Naive B cell (primary cell): ENCODE results near the gene CPOX. TPM values are rescaled to one million over a fixed set of nuclear protein-coding genes. Genes with fewer than 3 reads are reported as not detected.
A peak's percentile ranks its signal among the peaks of the same experiment; 100 is the strongest.
"Not testable (repeated sequence)": the region's sequence is repeated elsewhere in the genome, so short reads cannot be mapped to it uniquely, and the experiment has no call there.

Experiments
- ATAC-seq, 2 donors: fragments of 150-1000 bp; cut with Tn5 transposase; 2 replicates each; pipeline ENCODE4 v1.10.0; 2021; ENCODE audit warnings: low read depth in 2 of 2, mild to moderate bottlenecking in 2 of 2, moderate library complexity in 2 of 2
- DNase-seq: peaks from one replicate; pipeline ENCODE4 v3.0.0; 2022
- H3K27ac Mint-ChIP-seq, 6 donors: one replicate each; pipeline ENCODE4 v1.8.0; 2020 to 2022; ENCODE audit warnings: mild to moderate bottlenecking in 6 of 6, mixed read lengths in 6 of 6, moderate library complexity in 5 of 6, inconsistent platforms in 2 of 6
- H3K27me3 Mint-ChIP-seq, 3 donors: one replicate each; pipeline ENCODE4 v1.8.0; 2021 to 2022; ENCODE audit warnings: mixed read lengths in 3 of 3, mild to moderate bottlenecking in 1 of 3
- H3K36me3 Mint-ChIP-seq, 2 donors: one replicate each; pipeline ENCODE4 v1.8.0; 2020 to 2022; ENCODE audit warnings: mixed read lengths in 2 of 2, inconsistent platforms in 1 of 2, mild to moderate bottlenecking in 1 of 2
- H3K4me1 Mint-ChIP-seq, 3 donors: one replicate each; pipeline ENCODE4 v1.8.0; 2020 to 2022; ENCODE audit warnings: mixed read lengths in 3 of 3, inconsistent platforms in 1 of 3, mild to moderate bottlenecking in 1 of 3, moderate library complexity in 1 of 3
- H3K4me3 Mint-ChIP-seq, 8 donors: one replicate each; pipeline ENCODE4 v1.8.0; 2020 to 2022; ENCODE audit warnings: mild to moderate bottlenecking in 8 of 8, mixed read lengths in 8 of 8, moderate library complexity in 8 of 8, inconsistent platforms in 2 of 8
- H3K9me3 Mint-ChIP-seq, 7 donors: one replicate each; pipeline ENCODE4 v1.8.0; 2020 to 2022; ENCODE audit warnings: mixed read lengths in 7 of 7, mild to moderate bottlenecking in 5 of 7, inconsistent platforms in 2 of 7, moderate library complexity in 1 of 7
- polyA plus RNA-seq, 6 donors: library from polyadenylated mRNA; unstranded; fragments of 300-500 nt; fragmentation: Illumina TruSeq; gene quantifications; one replicate each; pipeline ENCODE4 v1.2.3, GENCODE V29; 2021; ENCODE audit warnings: low read depth in 6 of 6

The CPOX gene
- polyA plus RNA-seq, 6 donors from 2014 or later: 1.9 to 3.5 (median 2.4) TPM

GRCh38 chr3:98565237-98565643, 28.2 kb downstream of the CPOX start:
- H3K9me3 Mint-ChIP-seq: no peaks in the 10 kb centered on the region
- no peak overlapping the region for H3K27ac Mint-ChIP-seq
- no peak for DNase-seq
- no peak for ATAC-seq
- H3K27me3 Mint-ChIP-seq: no peaks in the 10 kb centered on the region
- H3K4me1 Mint-ChIP-seq: peaks cover 4 to 10% (median 4%) of the 10 kb centered on the region in 3 donors
- no peak overlapping the region for H3K4me3 Mint-ChIP-seq
- no peaks in the 10 kb centered on the region for H3K36me3 Mint-ChIP-seq

DNA sequence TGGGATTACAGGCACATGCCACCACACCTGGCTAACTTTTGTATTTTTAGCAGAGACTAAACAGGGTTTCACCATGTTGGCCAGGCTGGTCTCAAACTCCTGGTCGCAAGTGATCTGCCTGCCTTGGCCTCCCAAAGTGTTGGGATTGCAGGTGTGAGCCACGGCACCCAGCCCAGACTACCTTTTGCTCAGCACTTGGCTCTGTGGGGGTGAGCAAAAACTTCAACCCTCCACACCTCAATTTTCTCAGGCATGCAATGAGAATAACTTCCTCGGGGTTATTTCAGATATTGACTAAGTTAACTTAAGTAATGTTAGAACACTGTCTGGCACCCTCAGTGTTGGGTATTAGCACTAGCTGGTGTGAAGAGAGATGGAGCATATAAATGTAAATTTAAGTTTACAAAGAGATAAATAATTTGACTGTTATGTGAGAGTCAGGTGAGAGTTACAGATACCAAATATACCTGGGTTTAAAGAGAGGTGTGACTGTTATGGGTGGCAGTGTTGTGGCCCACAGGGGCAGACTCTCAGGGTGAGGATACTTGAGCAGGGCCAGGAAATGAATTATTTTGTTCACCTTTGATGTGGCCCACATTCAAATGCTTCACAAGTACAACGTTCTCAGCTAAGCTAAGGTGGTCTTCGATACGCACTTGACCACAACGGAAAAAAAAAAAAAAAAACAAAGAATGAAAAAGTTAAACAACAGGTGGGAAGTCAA, 29.0 kb downstream of the CPOX start:
- H3K27ac Mint-ChIP-seq: peak overlapping the region in 4 of 6 donors; percentile 16 to 76 (median 60)
- H3K9me3 Mint-ChIP-seq: no peaks in the 10 kb centered on the region
- peaks cover 4 to 10% (median 4%) of the 10 kb centered on the region in 3 donors for H3K4me1 Mint-ChIP-seq
- DNase-seq (no peak), ATAC-seq (peak in 1 of 2 donors; percentile 25)
- H3K4me3 Mint-ChIP-seq: no peak overlapping the region
- H3K27me3 Mint-ChIP-seq: peaks cover 0 to 5% (median 0%) of the 10 kb centered on the region in 3 donors
- no peaks in the 10 kb centered on the region for H3K36me3 Mint-ChIP-seq

DNA sequence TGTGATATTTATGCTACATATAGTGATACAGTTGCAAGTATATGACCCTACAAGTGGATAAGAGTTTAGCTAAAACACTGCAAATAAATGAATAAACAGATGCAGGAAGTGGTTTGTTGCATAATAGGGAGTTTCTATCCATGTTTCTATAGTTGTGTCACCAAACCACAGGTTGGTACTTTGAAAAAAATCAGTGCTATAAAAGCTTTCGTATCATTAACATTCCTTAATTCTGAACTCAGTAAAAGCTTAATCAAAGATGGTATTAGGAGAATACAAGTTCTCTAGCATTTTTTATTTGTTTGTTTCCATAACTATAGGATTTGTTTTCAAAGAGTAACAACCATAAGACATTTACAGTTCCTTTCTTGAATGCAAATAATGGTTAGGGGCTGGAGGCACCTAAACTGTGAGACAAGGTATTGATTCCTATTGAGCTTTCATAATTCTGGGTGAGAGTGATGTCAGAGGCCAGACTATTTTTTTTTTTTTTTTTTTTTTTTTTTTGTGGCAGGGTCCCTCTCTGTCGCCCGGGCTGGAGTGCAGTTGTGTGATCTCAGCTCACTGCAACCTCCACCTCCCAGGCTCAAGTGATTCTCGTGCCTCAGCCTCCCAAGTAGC, 29.6 kb downstream of the CPOX start:
- no peak for DNase-seq
- Mint-ChIP-seq H3K9me3 (peaks cover 0 to 1% (median 0%) of the 10 kb centered on the region in 7 donors), H3K27me3 (peaks cover 0 to 11% (median 0%) of the 10 kb centered on the region in 3 donors), H3K4me3 (no peak overlapping the region), H3K36me3 (no peaks in the 10 kb centered on the region), H3K4me1 (peaks cover 4 to 10% (median 4%) of the 10 kb centered on the region in 3 donors), H3K27ac (peak overlapping the region in 2 of 6 donors; percentile 56 to 72)
- peak; percentile 69 to 71 for ATAC-seq

DNA sequence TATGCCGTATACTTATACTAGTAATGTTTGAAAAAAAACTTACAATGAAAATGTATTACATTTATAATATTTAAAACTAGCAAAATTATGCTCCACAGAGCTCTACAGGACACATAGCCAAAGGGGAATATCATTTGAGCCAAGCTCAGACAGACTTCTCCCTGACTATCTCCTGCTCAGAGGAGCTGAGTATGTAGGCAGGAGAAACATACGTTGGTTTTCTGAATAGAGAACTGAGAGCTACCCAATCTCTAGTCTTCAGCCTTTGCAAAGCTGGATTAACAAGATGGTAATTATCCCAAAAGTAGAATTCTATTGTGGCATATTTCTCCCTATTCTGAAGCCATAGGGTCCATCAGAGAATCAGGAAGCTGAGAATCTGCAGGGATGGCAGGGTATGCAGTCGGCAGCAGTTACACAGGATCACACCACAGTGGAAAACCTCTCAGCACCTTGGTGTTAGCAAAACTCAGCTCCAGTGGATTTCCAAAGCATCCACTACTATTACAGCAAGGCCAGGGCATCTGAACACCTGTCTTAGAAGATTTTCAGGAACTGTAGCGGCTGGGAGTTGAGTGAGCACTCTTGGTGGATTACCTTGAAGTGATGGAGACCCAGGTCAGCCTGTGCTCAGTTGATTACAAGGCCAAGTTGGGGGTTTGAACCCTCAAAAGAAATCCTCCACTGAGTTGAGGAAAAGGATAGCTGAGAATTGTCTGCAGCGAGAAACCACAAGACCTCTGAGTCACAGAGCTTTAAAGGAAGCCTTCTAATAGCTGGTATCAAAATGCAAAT, 31.5 kb downstream of the CPOX start:
- no peak for ATAC-seq
- no peak overlapping the region for H3K4me3 Mint-ChIP-seq
- peaks cover 0 to 2% (median 0%) of the 10 kb centered on the region in 7 donors for H3K9me3 Mint-ChIP-seq
- no peak for DNase-seq
- no peaks in the 10 kb centered on the region for H3K36me3 Mint-ChIP-seq
- H3K4me1 Mint-ChIP-seq: peaks cover 4 to 10% (median 4%) of the 10 kb centered on the region in 3 donors
- H3K27ac Mint-ChIP-seq: no peak overlapping the region
- peaks cover 3 to 17% (median 6%) of the 10 kb centered on the region in 3 donors for H3K27me3 Mint-ChIP-seq

GRCh38 chr3:98560911-98561310, 32.5 kb downstream of the CPOX start:
- H3K4me1 Mint-ChIP-seq: peaks cover 4 to 10% (median 4%) of the 10 kb centered on the region in 3 donors
- H3K27me3 Mint-ChIP-seq: peaks cover 10 to 18% (median 12%) of the 10 kb centered on the region in 3 donors
- no peak for DNase-seq
- ATAC-seq: no peak
- H3K36me3 Mint-ChIP-seq: no peaks in the 10 kb centered on the region
- no peak overlapping the region for H3K4me3 Mint-ChIP-seq
- peaks cover 0 to 2% (median 0%) of the 10 kb centered on the region in 7 donors for H3K9me3 Mint-ChIP-seq
- H3K27ac Mint-ChIP-seq: no peak overlapping the region

DNA sequence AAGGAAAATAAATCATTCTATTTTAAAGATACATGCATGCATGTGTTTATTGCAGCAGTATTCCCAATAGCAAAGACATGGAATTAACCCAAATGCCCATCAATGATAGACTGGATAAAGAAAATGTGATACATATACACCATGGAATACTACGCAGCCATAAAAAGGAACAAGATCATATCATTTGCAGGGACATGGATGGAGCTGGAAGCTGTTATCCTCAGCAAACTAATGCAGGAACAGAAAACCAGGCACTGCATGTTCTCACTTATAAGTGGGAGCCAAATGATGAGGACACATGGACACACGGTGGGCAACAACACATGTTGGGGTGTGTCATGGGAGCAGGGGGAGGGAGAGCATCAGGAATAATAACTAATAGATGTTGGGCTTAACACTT, 33.6 kb downstream of the CPOX start:
- peaks cover 10 to 26% (median 15%) of the 10 kb centered on the region in 3 donors for H3K27me3 Mint-ChIP-seq
- H3K27ac Mint-ChIP-seq, H3K4me1 Mint-ChIP-seq, H3K36me3 Mint-ChIP-seq, DNase-seq, H3K4me3 Mint-ChIP-seq, H3K9me3 Mint-ChIP-seq, ATAC-seq: not testable (repeated sequence)

DNA sequence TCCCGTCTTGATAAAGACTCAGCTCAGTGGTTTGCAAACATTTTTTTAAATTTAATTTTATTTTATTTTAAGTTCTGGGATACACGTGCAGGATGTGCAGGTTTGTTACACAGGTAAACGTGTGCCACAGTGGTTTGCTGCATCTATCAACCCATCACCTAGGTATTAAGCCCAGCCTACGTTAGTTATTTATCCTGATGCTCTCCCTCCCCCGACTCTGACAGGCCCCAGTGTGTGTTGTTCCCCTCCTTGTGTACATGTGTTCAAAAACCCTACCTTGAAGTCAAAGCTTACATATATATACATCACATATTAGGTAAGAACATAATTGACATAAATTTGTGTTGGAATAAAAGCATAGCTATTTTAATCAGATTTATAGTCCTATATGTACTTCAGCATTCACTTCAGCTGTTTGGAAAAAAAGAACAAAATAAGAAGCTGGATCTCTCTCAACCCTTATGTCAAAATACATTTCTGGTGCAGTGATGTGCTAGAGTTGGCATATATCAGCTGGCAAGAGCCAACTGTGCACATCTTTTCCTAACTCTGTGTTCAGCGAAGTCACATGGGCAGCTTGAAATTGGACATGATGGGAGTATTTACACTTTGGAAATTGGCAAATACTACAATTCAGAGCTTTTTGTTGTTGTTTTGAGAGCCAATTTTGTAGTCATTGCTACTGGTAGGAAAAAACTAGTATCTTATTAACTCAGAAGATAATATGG, 35.1 kb downstream of the CPOX start:
- H3K4me1 Mint-ChIP-seq: peaks cover 0 to 5% (median 0%) of the 10 kb centered on the region in 3 donors
- no peak overlapping the region for H3K4me3 Mint-ChIP-seq
- peaks cover 15 to 27% (median 15%) of the 10 kb centered on the region in 3 donors for H3K27me3 Mint-ChIP-seq
- H3K27ac Mint-ChIP-seq: no peak overlapping the region
- ATAC-seq (no peak), DNase-seq (no peak)
- peaks cover 0 to 2% (median 0%) of the 10 kb centered on the region in 7 donors for H3K9me3 Mint-ChIP-seq
- no peaks in the 10 kb centered on the region for H3K36me3 Mint-ChIP-seq

DNA sequence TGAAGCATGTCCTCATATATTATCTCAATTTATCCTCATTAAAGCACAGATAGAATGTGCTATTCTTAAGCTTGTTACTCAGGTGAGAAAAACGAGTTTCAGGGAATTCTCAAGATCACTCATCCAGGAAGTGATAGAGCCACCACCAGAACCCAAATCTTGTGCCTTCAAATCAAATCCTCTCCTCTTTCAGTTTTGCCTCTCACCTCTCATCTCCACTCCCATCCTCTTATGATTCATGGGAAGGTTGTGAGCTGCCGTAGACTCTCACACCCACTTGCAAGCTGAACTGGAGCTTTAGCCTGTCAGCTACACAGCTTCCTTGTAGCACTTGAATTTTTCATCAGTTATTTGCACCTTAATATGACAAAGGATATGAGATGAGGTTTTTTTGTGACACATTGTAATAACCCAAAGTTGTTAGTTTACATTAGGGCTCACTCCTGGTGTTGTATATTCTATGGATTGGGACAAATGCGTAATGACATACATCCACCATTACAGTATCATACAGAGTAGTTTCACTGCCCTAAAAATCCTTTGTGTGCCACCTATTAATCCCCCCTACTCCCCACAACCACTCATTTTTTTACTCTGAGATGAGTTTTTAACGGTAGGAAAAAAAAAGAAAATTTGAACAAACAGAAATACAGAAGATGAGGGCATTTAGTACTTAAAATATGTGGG, 35.9 kb downstream of the CPOX start:
- Mint-ChIP-seq H3K4me1 (no peaks in the 10 kb centered on the region), H3K27me3 (peaks cover 15 to 32% (median 15%) of the 10 kb centered on the region in 3 donors), H3K4me3 (no peak overlapping the region), H3K27ac (no peak overlapping the region), H3K36me3 (no peaks in the 10 kb centered on the region), H3K9me3 (peaks cover 0 to 2% (median 0%) of the 10 kb centered on the region in 7 donors)
- DNase-seq (no peak), ATAC-seq (no peak)

DNA sequence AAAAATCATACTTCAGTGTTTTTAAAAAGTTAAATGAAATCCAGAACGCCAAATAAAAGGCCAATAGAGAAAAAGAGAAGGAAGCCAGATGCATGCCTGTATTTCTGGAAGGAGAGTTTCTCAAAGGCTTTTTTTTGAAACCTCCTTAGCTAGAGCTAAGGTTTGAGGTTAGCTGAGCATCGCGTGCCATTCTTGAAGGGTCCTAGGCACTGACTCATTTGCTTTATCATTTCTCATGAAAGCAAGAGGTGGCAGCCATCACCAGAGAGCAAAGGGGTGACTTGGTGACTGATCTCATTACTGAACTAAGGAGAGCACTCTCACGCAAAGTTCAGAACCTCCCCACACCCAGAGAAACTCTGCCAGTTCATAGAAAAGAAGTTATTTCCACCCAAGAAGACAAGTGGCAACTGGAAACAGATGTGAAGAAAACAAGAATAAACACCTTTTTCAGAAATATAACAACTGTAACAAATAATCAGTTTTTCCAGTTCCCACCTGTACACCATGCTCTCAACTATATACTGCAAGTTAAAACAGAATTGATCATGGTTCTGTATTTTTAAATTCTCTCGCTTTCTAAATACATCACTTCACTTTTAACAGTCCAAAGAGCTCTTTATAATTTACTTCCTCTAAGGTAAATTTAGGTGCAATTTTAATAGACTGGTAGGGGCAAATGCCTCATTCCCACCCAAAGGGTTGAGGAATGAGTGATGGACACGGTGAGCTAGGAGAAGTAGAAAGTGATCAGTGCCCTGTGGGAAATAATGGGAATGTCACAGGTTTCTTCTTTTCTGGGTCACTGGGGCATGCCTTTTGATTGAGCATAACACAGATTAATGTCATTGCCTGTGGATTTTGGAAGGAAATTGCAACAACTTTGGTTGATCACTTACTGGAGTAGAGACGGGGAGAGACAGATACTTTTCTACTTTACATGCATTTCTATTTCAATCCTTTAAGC, 37.0 kb downstream of the CPOX start:
- Mint-ChIP-seq H3K27ac (no peak overlapping the region), H3K4me3 (no peak overlapping the region), H3K36me3 (no peaks in the 10 kb centered on the region), H3K4me1 (no peaks in the 10 kb centered on the region), H3K27me3 (peaks cover 15 to 38% (median 15%) of the 10 kb centered on the region in 3 donors), H3K9me3 (peaks cover 0 to 2% (median 0%) of the 10 kb centered on the region in 7 donors)
- DNase-seq (no peak), ATAC-seq (no peak)

DNA sequence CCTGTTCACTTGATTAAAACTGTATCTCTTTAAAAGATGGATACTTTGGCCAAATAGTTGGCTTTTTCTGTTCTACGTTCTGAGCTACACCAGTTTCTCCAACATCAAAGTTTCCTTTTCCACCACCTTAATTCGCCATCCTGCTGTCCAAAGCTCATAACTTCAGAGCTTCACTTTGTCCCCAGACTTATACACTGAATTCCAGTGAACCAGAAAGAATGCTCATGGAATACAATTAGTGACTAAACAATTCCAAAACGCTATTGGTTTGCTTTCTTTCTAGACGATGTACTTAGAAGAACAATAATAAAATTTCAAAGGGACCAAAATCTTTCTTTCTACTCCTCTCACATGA, 38.4 kb downstream of the CPOX start:
- no peak overlapping the region for H3K4me3 Mint-ChIP-seq
- DNase-seq: no peak
- H3K36me3 Mint-ChIP-seq: no peaks in the 10 kb centered on the region
- H3K27me3 Mint-ChIP-seq: peaks cover 15 to 44% (median 15%) of the 10 kb centered on the region in 3 donors
- H3K4me1 Mint-ChIP-seq: no peaks in the 10 kb centered on the region
- no peak for ATAC-seq
- no peak overlapping the region for H3K27ac Mint-ChIP-seq
- H3K9me3 Mint-ChIP-seq: peaks cover 0 to 2% (median 0%) of the 10 kb centered on the region in 7 donors

DNA sequence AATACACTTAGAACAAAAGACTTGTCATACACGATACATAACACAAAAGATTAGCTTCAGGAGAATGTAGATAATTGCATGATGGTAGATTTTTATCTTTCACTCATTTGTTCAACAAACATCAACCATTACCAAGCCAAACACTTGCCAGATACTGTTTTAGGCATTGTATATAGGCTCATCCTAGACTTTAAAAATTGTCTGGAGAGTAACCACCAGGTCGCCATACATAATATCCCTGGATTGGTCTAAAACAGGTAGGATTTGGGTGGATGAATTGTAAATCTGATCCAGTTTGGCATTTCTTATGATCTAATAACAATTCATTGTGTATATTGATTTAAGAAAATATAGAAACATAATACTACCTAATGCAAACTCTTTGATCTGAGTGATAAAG, 38.8 kb downstream of the CPOX start:
- ATAC-seq (no peak), DNase-seq (no peak)
- H3K4me3 Mint-ChIP-seq: no peak overlapping the region
- peaks cover 15 to 40% (median 15%) of the 10 kb centered on the region in 3 donors for H3K27me3 Mint-ChIP-seq
- H3K36me3 Mint-ChIP-seq: no peaks in the 10 kb centered on the region
- H3K4me1 Mint-ChIP-seq: no peaks in the 10 kb centered on the region
- no peak overlapping the region for H3K27ac Mint-ChIP-seq
- H3K9me3 Mint-ChIP-seq: peaks cover 0 to 2% (median 0%) of the 10 kb centered on the region in 7 donors

- no peak overlapping the region for H3K27ac Mint-ChIP-seq
- no peaks in the 10 kb centered on the region for H3K36me3 Mint-ChIP-seq
- no peak for ATAC-seq
- H3K4me1 Mint-ChIP-seq: no peaks in the 10 kb centered on the region
- H3K27me3 Mint-ChIP-seq: peaks cover 15 to 33% (median 15%) of the 10 kb centered on the region in 3 donors
- H3K9me3 Mint-ChIP-seq: peaks cover 0 to 2% (median 0%) of the 10 kb centered on the region in 7 donors
- DNase-seq: no peak
- no peak overlapping the region for H3K4me3 Mint-ChIP-seq
These were observed 39.7 kb downstream of the CPOX start for GRCh38 chr3:98553753-98554152.
